H1 (cell line): ENCODE measurements around the gene GTSE1. TPM values are rescaled to one million over a fixed set of nuclear protein-coding genes. Genes with fewer than 3 reads are reported as not detected.

Source experiments
- CHD7 ChIP-seq: fragments of 300-600 bp; sonication (generic); IDR thresholded peaks from 2 replicates; pipeline ENCODE4 v1.7.1; 2012; ENCODE audit warnings: low read length, moderate library complexity, mild to moderate bottlenecking, inconsistent platforms; ENCODE audit not compliant: insufficient replicate concordance
- EZH2 ChIP-seq: fragments of 200-600 bp; sonication (generic); IDR thresholded peaks from 2 replicates; pipeline ENCODE4 v1.7.1; 2012; ENCODE audit warnings: low read depth, mild to moderate bottlenecking, moderate library complexity, low read length, inconsistent platforms; ENCODE audit not compliant: severe bottlenecking
- RNF2 ChIP-seq: fragments of 200-900, 300-1000 bp; sonication (generic); IDR thresholded peaks from 2 replicates; pipeline ENCODE4 v1.7.1; 2016; ENCODE audit warnings: borderline replicate concordance, low read depth, mild to moderate bottlenecking, antibody characterized with exemption, low read length; ENCODE audit not compliant: poor library complexity, severe bottlenecking; ENCODE audit errors: missing control alignments
- polyA plus RNA-seq, 7 experiments: library from polyadenylated mRNA; depleted of rRNA in 3 of 7; stranded (reverse) in 5 of 7; unstranded in 2 of 7; fragments of >200 nt in 5 of 7; fragments of 200-250 nt in 2 of 7; gene quantifications; 1 replicate in 5 of 7; 2 replicates in 1 of 7; 4 replicates in 1 of 7; pipeline versions ENCODE4 v1.2.1 to v1.2.3, GENCODE V29; 2011 to 2013; ENCODE audit warnings: missing spikeins in 2 of 7, mixed read lengths in 2 of 7
- total RNA-seq: library from RNA; stranded (reverse); fragmentation: NEBNext Ultra II Directional; extraction: Animal tissue kit (Norgen Biotek cat#: 25700); gene quantifications from 2 replicates; pipeline ENCODE4 v1.2.1, GENCODE V29; 2021

The GTSE1 gene
- total and polyA plus RNA-seq, 2 of the 8 experiments (the other 6 are each of a cell fraction or from before 2014, with no cell fraction given) = 17.5 to 38.6 TPM

- TF ChIP-seq CHD7 (no peak), EZH2 (no peak), RNF2 (no peak)
Observed at GRCh38 chr22:46349681-46350080, 53.0 kb downstream of the GTSE1 start (continued).
